GM19240 (cell line): Measurements from ENCODE around the gene TREML1.
"Not testable (repeated sequence)": the region's sequence is repeated elsewhere in the genome, so short reads cannot be mapped to it uniquely, and the experiment has no call there.

Experiments used
- DNase-seq: peaks from one replicate; pipeline ENCODE4 v3.0.0; 2011; ENCODE audit warnings: low spot score; ENCODE audit not compliant: insufficient read length

TREML1 gene

DNA sequence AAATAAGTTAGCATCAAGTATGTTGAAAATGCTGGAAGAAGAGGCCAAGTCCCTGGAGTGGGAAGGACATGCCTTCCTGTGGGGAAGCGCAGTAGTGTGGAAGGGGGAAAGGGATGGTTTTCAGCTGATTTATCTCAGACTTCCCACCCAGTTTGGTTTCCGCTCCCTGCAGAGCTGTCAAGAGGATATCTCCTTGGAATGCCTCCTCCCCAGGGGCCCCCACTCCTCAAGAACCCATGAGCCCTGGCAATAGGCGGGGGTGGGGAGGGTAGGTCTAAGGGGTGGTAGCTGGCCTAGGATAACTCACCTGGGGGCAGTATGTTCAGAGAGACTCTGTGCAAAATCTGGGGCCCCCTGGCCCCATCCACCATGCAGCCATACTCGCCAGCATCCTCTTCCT is 696 bp downstream of the TREML1 start:
- DNase-seq: no peak

GRCh38 chr6:41150671-41151070 is 3.5 kb downstream of the TREML1 start:
- DNase-seq: no peak

- no peak for DNase-seq
Measured at GRCh38 chr6:41147917-41148316, 6.2 kb downstream of the TREML1 start.

DNA sequence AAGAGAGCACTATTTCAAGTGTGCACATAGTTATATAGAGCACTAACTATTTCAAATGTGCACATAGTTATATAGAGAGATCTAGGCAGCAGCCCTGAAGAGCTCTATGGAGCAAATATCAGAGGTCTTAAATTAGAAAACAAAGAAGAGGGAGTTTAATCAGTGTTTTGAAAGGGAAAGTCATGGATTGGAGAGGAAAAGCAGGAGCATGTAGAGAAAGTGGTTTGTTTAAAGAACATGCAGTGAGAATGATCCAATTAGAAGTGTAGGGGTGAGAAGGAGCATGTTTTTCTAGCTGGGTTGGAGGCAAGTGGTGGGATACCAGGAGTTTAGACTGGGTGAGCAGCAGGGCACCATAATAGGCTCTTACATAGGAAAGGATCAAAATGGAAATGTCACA is 17.2 kb downstream of the TREML1 start:
- DNase-seq: no peak

DNA sequence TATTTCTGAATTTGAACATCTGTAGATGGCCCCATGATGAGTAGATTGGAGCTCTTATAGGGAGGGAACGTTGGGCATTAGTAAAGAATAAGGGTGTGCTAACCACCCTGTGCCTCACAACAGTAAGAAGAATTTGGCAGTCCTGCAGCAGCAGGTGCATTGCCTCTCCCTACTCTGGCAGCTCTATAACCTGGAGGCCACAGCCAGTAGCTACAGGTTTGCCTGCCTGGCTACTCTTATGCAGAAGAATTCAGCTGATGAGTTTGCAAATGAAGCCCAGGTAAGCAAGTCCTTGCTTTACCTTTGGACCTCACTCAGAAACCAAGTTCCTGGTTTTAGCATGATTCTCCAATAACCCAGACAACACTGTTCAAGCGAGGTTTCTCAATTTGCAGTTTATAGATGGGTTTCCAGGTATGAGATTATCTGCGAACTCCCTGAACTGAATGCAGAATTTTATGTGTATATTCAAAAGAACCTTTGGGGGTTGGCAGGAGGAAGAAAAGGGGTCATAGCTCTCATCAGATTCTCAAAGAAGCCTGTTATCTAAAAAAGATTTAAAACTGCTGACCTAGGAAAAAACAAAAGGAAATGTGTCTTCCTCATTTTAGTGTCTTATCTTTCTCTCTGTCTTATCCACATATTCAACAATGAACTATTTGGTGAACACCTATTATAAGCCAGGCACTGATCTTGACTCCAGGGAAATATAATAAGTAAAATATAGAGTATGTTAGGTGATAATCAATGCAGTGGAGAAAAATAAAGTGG is 18.9 kb downstream of the TREML1 start:
- DNase-seq: no peak

GRCh38 chr6:41132254-41132653 is 21.9 kb downstream of the TREML1 start:
- DNase-seq: no peak

- no peak for DNase-seq
Measured at GRCh38 chr6:41125282-41125681, 28.9 kb downstream of the TREML1 start.

- DNase-seq: no peak
Measured at GRCh38 chr6:41122918-41123317, 31.2 kb downstream of the TREML1 start.

DNA sequence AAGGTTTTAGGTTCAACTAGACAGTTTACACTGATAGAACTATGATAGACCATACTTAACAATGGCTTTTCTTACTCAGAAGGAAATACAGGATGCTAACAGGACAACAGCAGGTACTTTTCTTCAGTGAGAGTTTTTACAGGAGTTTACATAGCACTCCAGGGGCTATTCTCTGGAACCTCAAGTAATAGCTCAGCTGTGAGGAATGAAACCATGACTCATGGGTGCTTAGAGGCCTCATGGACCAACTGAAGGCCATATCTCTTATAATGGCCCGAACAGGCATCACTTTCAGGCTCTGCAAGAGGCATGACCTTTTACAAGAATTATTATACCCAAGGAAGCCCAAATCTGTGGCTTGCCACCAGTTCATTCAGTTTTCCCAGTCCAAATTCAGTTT is 31.8 kb downstream of the TREML1 start:
- no peak for DNase-seq

- no peak for DNase-seq
Measured at GRCh38 chr6:41120058-41120457, 34.1 kb downstream of the TREML1 start.

DNA sequence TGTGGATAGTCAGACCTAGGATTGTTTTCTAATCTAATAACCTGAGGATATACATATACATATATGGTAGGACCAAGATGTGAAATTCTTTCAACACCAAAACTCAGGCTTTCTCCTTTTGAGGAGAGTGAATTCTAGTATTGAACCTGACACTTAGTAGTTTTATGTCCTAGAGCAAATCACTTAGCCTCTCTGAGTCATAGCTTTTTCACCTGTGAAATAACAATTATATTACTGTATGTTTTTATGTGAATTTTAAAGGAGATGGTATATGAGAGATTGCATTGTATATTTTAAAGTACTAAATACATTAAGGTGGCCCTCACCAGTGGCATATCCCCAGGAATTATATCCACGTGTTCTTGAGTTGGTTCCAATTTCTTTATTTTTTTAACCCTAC is 34.6 kb downstream of the TREML1 start:
- no peak for DNase-seq

DNA sequence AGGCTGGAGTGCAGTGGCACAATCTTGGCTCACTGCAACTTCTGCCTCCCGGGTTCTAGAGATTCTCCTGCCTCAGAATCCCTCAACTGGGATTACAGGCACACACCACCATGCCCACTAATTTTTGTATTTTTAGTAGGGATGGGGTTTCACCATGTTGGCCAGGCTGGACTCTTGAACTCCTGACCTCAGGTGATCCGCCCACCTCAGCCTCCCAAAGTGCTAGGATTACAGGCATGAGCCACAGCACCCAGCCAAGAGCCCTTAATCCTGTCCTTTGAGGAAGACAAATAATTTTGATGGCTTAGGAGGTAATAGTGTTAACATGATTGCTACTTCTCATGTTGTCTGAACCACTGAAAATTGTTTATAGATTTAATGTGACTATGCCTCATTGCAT is 39.1 kb downstream of the TREML1 start:
- DNase-seq: not testable (repeated sequence)

DNA sequence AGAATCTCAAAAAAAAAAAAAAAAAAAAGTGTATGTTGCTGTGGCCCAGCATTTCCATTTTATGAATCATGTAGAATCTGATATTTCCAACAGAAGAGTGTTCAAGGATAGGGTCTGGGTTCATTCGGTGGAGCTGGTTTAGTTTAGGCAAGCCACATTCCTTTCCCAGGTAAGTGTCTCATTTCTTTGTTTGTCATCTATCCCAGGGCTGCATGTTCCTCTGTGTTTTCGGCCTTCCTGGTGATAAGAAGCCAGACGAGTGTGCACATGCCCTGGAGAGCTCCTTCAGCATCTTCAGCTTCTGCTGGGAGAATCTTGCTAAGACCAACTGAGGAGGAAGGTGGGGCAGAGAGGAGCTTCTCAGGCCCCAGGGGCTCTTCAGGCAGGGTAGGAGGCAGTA is 43.1 kb downstream of the TREML1 start:
- no peak for DNase-seq

DNA sequence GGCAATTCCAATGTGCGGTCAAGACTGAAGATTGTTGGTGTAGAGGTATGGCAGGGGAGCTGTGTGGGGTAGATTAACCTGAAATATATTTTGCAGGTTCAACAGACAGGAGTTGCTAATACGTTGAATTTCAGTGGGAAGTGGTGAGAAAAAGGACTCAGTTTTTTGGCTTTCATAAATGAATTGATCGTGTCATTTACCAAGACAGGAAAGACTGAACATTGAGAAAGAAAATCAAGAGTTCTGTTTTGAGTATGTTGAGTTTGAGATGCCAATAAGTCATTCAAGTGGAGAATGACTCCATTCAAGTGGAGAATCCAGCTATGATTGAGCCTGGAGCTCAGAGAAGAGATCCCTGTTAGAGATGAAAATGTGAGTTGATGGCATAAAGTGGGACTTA is 50.3 kb downstream of the TREML1 start:
- DNase-seq: no peak

GRCh38 chr6:41100871-41101287 is 53.3 kb downstream of the TREML1 start:
- no peak for DNase-seq
